Measurements from ENCODE around the gene CLCN4.

CLCN4 gene

GRCh38 chrX:10168226-10168625 is 11.5 kb downstream of the CLCN4 start:
- H3K4me3 ChIP-seq (ENCODE audit: low read depth, low read length), result no peak overlapping the region
- DNase-seq (ENCODE audit: low read depth), result no peak
- TF ChIP-seq CTCF (IDR thresholded peaks at IDR 0.05; ENCODE audit: insufficient read depth, low read depth, low read length, missing control alignments), result no peak

GRCh38 chrX:10169175-10169574 is 12.4 kb downstream of the CLCN4 start:
- H3K4me3 ChIP-seq (ENCODE audit: low read depth, low read length), result no peak overlapping the region
- TF ChIP-seq CTCF (IDR thresholded peaks at IDR 0.05; ENCODE audit: insufficient read depth, low read depth, low read length, missing control alignments), result no peak
- no peak for DNase-seq (ENCODE audit: low read depth)

- no peak for DNase-seq (ENCODE audit: low read depth)
- TF ChIP-seq CTCF (IDR thresholded peaks at IDR 0.05; ENCODE audit: insufficient read depth, low read depth, low read length, missing control alignments), result no peak
- H3K4me3 ChIP-seq (ENCODE audit: low read depth, low read length), result no peak overlapping the region
Measured at GRCh38 chrX:10171249-10171648, 14.5 kb downstream of the CLCN4 start.

- no peak overlapping the region for H3K4me3 ChIP-seq (ENCODE audit: low read depth, low read length)
- DNase-seq (ENCODE audit: low read depth), result no peak
- no peak for TF ChIP-seq CTCF (IDR thresholded peaks at IDR 0.05; ENCODE audit: insufficient read depth, low read depth, low read length, missing control alignments)
Measured at GRCh38 chrX:10172877-10173276, 16.1 kb downstream of the CLCN4 start.

GRCh38 chrX:10173331-10173900 is 16.6 kb downstream of the CLCN4 start:
- no peak overlapping the region for H3K4me3 ChIP-seq (ENCODE audit: low read depth, low read length)
- no peak for TF ChIP-seq CTCF (IDR thresholded peaks at IDR 0.05; ENCODE audit: insufficient read depth, low read depth, low read length, missing control alignments)
- DNase-seq (ENCODE audit: low read depth), result no peak

GRCh38 chrX:10174051-10174450 is 17.3 kb downstream of the CLCN4 start:
- no peak for DNase-seq (ENCODE audit: low read depth)
- TF ChIP-seq CTCF (IDR thresholded peaks at IDR 0.05; ENCODE audit: insufficient read depth, low read depth, low read length, missing control alignments), result no peak
- no peak overlapping the region for H3K4me3 ChIP-seq (ENCODE audit: low read depth, low read length)

GRCh38 chrX:10174810-10175209 is 18.0 kb downstream of the CLCN4 start:
- no peak for DNase-seq (ENCODE audit: low read depth)
- TF ChIP-seq CTCF (IDR thresholded peaks at IDR 0.05; ENCODE audit: insufficient read depth, low read depth, low read length, missing control alignments), result no peak
- no peak overlapping the region for H3K4me3 ChIP-seq (ENCODE audit: low read depth, low read length)

Measured in GM12865 (cell line).